K562 (cell line): ENCODE measurements around the gene EIF5. TPM values are rescaled to one million over a fixed set of nuclear protein-coding genes. Genes with fewer than 3 reads are reported as not detected.

Source experiments
- AFF4 ChIP-seq: sonication (generic); formaldehyde crosslinking; IDR thresholded peaks from 2 replicates; pipeline ENCODE4 v1.8.0; 2023; ENCODE audit warnings: mild to moderate bottlenecking, missing genetic modification reagents
- ETV5 ChIP-seq: sonication (generic); formaldehyde crosslinking; IDR thresholded peaks from 2 replicates; pipeline ENCODE4 v1.4.0; 2020; ENCODE audit warnings: low read depth, mild to moderate bottlenecking, missing genetic modification reagents
- L3MBTL2 ChIP-seq: fragments of 450-650 bp; IDR thresholded peaks from 2 replicates; pipeline ENCODE4 v1.6.1; 2016; ENCODE audit warnings: mild to moderate bottlenecking, moderate library complexity
- TEAD4 ChIP-seq, 2 experiments: sonication (generic) in 1 of 2; formaldehyde crosslinking in 1 of 2; IDR thresholded peaks; 2 replicates each; pipeline versions ENCODE4 v1.6.1 to v1.8.0; 2012 to 2022; ENCODE audit warnings: borderline replicate concordance in 1 of 2, inconsistent platforms in 1 of 2, low read length in 1 of 2, mild to moderate bottlenecking in 1 of 2, missing genetic modification reagents in 1 of 2
- USF2 ChIP-seq: sonication (generic); formaldehyde crosslinking; IDR thresholded peaks from 2 replicates; pipeline ENCODE4 v1.5.0; 2020; ENCODE audit warnings: missing genetic modification reagents
- ZNF174 ChIP-seq: fragments of 250-450 bp; sonication (Bioruptor Pico); IDR thresholded peaks from 2 replicates; pipeline ENCODE4 v1.4.0; 2020; ENCODE audit warnings: mild to moderate bottlenecking
- ZNF79 ChIP-seq: fragments of 250-450 bp; sonication (Bioruptor Pico); IDR thresholded peaks from 2 replicates; pipeline ENCODE4 v1.4.0; 2020; ENCODE audit warnings: low read depth, mild to moderate bottlenecking, moderate library complexity
- polyA plus RNA-seq, 8 experiments: library from polyadenylated mRNA; depleted of rRNA in 4 of 8; stranded (reverse) in 5 of 8; unstranded in 3 of 8; fragments of >200 nt; fragmentation: Nextera tagmentation in 2 of 8; fragmentation: Illumina TruSeq in 1 of 8; extraction: Ambion mirVana in 2 of 8; extraction: Trizol in 1 of 8; gene quantifications; 2 replicates each; pipeline versions ENCODE4 v1.2.1 to v1.2.3, GENCODE V29; 2011 to 2014; ENCODE audit warnings: inconsistent platforms in 1 of 8, missing spikeins in 1 of 8
- total RNA-seq, 7 experiments: library from RNA; depleted of rRNA in 6 of 7; stranded (reverse); fragments of >200 nt in 6 of 7; fragmentation: Illumina TruSeq in 2 of 7; extraction: Trizol in 2 of 7; gene quantifications; 2 replicates each; pipeline versions ENCODE4 v1.2.1 to v1.2.3, GENCODE V29; 2011 to 2021; ENCODE audit warnings: low replicate concordance in 1 of 7
- TF ChIP-seq, protein P1 (sequence below), 2 experiments: IDR thresholded peaks; 2 replicates each; pipeline ENCODE4 v1.6.1; 2011; ENCODE audit warnings: borderline replicate concordance in 1 of 2, control low read depth in 1 of 2, low read depth in 1 of 2, low read length in 1 of 2, mild to moderate bottlenecking in 1 of 2, mixed read lengths in 1 of 2, moderate library complexity in 1 of 2; ENCODE audit not compliant: insufficient read depth in 1 of 2, insufficient read length in 1 of 2, poor library complexity in 1 of 2, severe bottlenecking in 1 of 2; ENCODE audit errors: extremely low read depth in 1 of 2
- TF ChIP-seq, protein P2 (sequence below), 2 experiments: fragments of 450-650 bp in 1 of 2; sonication (generic) in 1 of 2; formaldehyde crosslinking in 1 of 2; IDR thresholded peaks in 1 of 2; conservative IDR thresholded peaks in 1 of 2; 2 replicates each; pipeline versions ENCODE4 v1.6.1 to v1.8.1; 2016 to 2023; ENCODE audit warnings: mild to moderate bottlenecking in 2 of 2, moderate library complexity in 2 of 2, inconsistent platforms in 1 of 2, missing genetic modification reagents in 1 of 2

Gene EIF5
- total and polyA plus RNA-seq, 9 of the 15 experiments (the other 6 are each of a cell fraction or from before 2014, with no cell fraction given), result 92.7 to 442 (median 190) TPM

DNA sequence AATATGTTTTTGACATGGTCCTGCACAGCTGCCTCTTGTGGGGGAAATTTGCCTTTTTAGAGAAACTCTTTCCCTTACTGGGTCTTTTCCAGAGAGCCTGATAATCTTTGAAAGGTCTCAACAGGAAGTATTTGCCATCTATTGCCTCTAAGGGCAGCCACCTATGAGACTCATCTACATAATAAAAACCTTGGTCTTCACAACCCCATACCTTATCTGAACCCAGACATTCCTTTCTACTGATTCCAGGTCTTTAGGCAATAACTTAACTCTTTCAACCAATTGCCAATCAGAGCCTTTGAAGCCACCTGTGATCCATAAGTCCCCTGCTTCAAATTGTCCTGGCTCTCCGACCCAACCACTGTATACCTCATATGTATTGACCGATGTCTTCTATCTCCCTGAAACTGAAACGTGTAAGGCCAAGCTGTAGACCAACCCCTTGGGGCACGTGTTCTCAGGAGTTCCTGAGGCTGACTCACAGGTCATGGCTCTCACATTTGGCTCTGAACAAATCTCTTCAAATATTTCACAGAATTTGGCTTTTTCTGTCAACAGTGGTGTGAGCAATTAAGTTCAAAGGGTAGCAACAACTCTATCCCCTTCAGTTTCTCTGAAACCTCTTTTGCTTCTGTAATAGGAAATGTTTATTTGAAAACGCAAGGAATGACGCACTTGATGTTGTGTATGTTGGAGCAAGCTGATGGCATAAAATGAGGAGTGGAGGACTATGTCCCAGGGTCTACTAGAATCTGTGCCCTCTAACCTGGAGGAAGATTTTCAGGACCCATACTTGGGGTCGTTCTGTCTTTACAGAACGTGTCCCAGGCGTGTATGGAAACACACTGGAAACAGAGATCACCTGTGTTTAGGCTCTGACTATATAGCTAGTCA is 49.2 kb upstream of the EIF5 start (continued):
- TF ChIP-seq, protein P1, sequence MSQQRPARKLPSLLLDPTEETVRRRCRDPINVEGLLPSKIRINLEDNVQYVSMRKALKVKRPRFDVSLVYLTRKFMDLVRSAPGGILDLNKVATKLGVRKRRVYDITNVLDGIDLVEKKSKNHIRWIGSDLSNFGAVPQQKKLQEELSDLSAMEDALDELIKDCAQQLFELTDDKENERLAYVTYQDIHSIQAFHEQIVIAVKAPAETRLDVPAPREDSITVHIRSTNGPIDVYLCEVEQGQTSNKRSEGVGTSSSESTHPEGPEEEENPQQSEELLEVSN (IDR thresholded peaks at IDR 0.05; ENCODE audit: borderline replicate concordance in 1 of 2, extremely low read depth in 1 of 2, insufficient read depth in 1 of 2, insufficient read length in 1 of 2, low read depth in 1 of 2, low read length in 1 of 2, poor library complexity in 1 of 2, severe bottlenecking in 1 of 2), result peak in 1 of 2 experiments; percentile 23
- TF ChIP-seq AFF4 (CRISPR knock-in tag) (no peak), L3MBTL2 (peak; percentile 65; the same call in 1 of the 2 replicates), USF2 (peak; percentile 67), ZNF79 (CRISPR knock-in tag) (no peak), ETV5 (CRISPR knock-in tag) (no peak), TEAD4 (IDR thresholded peaks at IDR 0.05; ENCODE audit: low read length) (no peak), TEAD4 (CRISPR knock-in tag; IDR thresholded peaks at IDR 0.05; ENCODE audit: borderline replicate concordance) (no peak), ZNF174 (CRISPR knock-in tag) (no peak)
- TF ChIP-seq, protein P2, sequence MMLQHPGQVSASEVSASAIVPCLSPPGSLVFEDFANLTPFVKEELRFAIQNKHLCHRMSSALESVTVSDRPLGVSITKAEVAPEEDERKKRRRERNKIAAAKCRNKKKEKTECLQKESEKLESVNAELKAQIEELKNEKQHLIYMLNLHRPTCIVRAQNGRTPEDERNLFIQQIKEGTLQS (IDR thresholded peaks at IDR 0.05), result peak; percentile 33; the same call in 1 of the 2 replicates
- TF ChIP-seq, protein P2 (CRISPR knock-in tag; conservative IDR thresholded peaks at IDR 0.05), result no peak
